K562 (cell line): ENCODE measurements around the gene SUPT5H. TPM values are rescaled to one million over a fixed set of nuclear protein-coding genes. Genes with fewer than 3 reads are reported as not detected.
A peak's percentile ranks its signal among the peaks of the same experiment; 100 is the strongest.

Source experiments
- ATAC-seq: fragments of 200-7000 bp; cut with Tn5 transposase; 3 replicates; pipeline ENCODE4 v1.9.1; 2020; ENCODE audit warnings: moderate library complexity
- BruUV-seq: library from RNA; stranded (reverse); fragments of 400-500 nt; replicated peaks from 2 replicates; lab custom pipeline; 2021; lab: Mats Ljungman, UMichigan
- CTCF ChIA-PET: fragments of 300-600 bp; formaldehyde crosslinking; extraction: SDS; loops from one replicate; lab custom pipeline; 2021; ENCODE audit warnings: low intra/inter-chr PET ratio; lab: Yijun Ruan, JAX
- POLR2A ChIA-PET: fragments of 300-600, 350-650 bp; sonication (Branson Sonifier 250); formaldehyde crosslinking; extraction: SDS; loops from one replicate; lab custom pipeline; 2021; ENCODE audit warnings: antibody characterized with exemption, inconsistent platforms; lab: Yijun Ruan, JAX
- DNase-seq, 4 experiments: peaks; one replicate each; pipeline versions ENCODE4 v3.0.0 to v3.0.0-alpha.2; 2011 to 2018; ENCODE audit warnings: low spot score in 3 of 4, mixed read lengths in 3 of 4; ENCODE audit errors: extremely low read depth in 1 of 4
- FAIRE-seq: peaks from 2 replicates; lab custom pipeline; 2011; peaks lifted over from hg19 to GRCh38; lab: Jason Lieb, UNC
- H2AFZ ChIP-seq: 2 replicates; pipeline ENCODE4 v1.6.0; 2011; ENCODE audit warnings: low read depth, low read length, control low read depth, inconsistent platforms
- H3K27ac ChIP-seq: fragments of 200-600 bp; 3 replicates; pipeline ENCODE4 v1.8.0; 2011; ENCODE audit warnings: low read depth, mild to moderate bottlenecking, control low read depth, inconsistent platforms, low read length, moderate library complexity, mixed read lengths; ENCODE audit errors: extremely low read depth
- H3K27me3 ChIP-seq, 2 experiments: fragments of 300-600 bp in 1 of 2; 2 replicates in 1 of 2; 3 replicates in 1 of 2; pipeline versions ENCODE4 v1.6.0 to v1.8.0; 2011; ENCODE audit warnings: inconsistent platforms in 2 of 2, low read length in 2 of 2, mild to moderate bottlenecking in 1 of 2, mixed read lengths in 1 of 2, moderate library complexity in 1 of 2; ENCODE audit not compliant: control insufficient read depth in 2 of 2, insufficient read depth in 2 of 2
- H3K36me3 ChIP-seq: fragments of 300-600 bp; 3 replicates; pipeline ENCODE4 v1.8.0; 2011; ENCODE audit warnings: mild to moderate bottlenecking, low read length, inconsistent platforms; ENCODE audit not compliant: control insufficient read depth, insufficient read depth
- H3K4me1 ChIP-seq, 2 experiments: fragments of 200-600 bp in 1 of 2; replicated peaks in 1 of 2; 2 replicates in 1 of 2; 3 replicates in 1 of 2; pipeline versions ENCODE4 v1.5.1 to v1.8.0; 2011; ENCODE audit warnings: inconsistent platforms in 2 of 2, low read length in 2 of 2, mild to moderate bottlenecking in 1 of 2, mixed read lengths in 1 of 2, moderate library complexity in 1 of 2; ENCODE audit not compliant: control insufficient read depth in 2 of 2, insufficient read depth in 2 of 2
- H3K4me2 ChIP-seq: 2 replicates; pipeline ENCODE4 v1.6.1; 2011; ENCODE audit warnings: low read length, control low read depth, inconsistent platforms, mixed read lengths; ENCODE audit not compliant: insufficient read depth
- H3K4me3 ChIP-seq: fragments of 200-600 bp; sonication (generic), shearing (Covaris generic); 2 replicates; pipeline ENCODE4 v1.5.1; 2016; ENCODE audit warnings: control low read depth, inconsistent platforms
- H3K79me2 ChIP-seq: fragments of 200-600 bp; 3 replicates; pipeline ENCODE4 v1.8.0; 2011; ENCODE audit warnings: low read length, inconsistent platforms; ENCODE audit not compliant: control insufficient read depth, insufficient read depth
- H3K9ac ChIP-seq, 2 experiments: 2 replicates each; pipeline versions ENCODE4 v1.6.0 to v1.6.1; 2011; ENCODE audit warnings: low read depth in 2 of 2, low read length in 2 of 2, control low read depth in 1 of 2, inconsistent platforms in 1 of 2, mild to moderate bottlenecking in 1 of 2, mixed read lengths in 1 of 2; ENCODE audit not compliant: insufficient read depth in 1 of 2
- H3K9me1 ChIP-seq: one replicate; pipeline ENCODE4 v1.6.0; 2011; ENCODE audit warnings: inconsistent platforms, mild to moderate bottlenecking, low read length, moderate library complexity; ENCODE audit not compliant: control insufficient read depth, insufficient read depth
- H3K9me3 ChIP-seq: replicated peaks from 2 replicates; pipeline ENCODE4 v1.5.1; 2011; ENCODE audit warnings: low read depth, low read length, inconsistent platforms; ENCODE audit not compliant: control insufficient read depth, insufficient read depth
- H4K20me1 ChIP-seq: replicated peaks from 2 replicates; pipeline ENCODE4 v1.6.1; 2011; ENCODE audit warnings: low read length, inconsistent platforms, mixed read lengths; ENCODE audit not compliant: control insufficient read depth, insufficient read depth
- PCBP2 ChIP-seq: fragments of 200-400 bp; formaldehyde crosslinking; IDR thresholded peaks from 2 replicates; pipeline ENCODE4 v1.6.1; 2018; ENCODE audit warnings: low read length, low read depth, mild to moderate bottlenecking, moderate library complexity; ENCODE audit not compliant: poor library complexity, severe bottlenecking
- RBFOX2 ChIP-seq: fragments of 200-400 bp; formaldehyde crosslinking; IDR thresholded peaks from 2 replicates; pipeline ENCODE4 v1.6.1; 2017; ENCODE audit warnings: low read depth, mild to moderate bottlenecking, low read length, moderate library complexity
- RBM34 ChIP-seq: fragments of 200-400 bp; formaldehyde crosslinking; IDR thresholded peaks from 2 replicates; pipeline ENCODE4 v1.6.1; 2018; ENCODE audit warnings: low read length, borderline replicate concordance; ENCODE audit not compliant: insufficient read depth
- SUPT5H ChIP-seq: fragments of 450-650 bp; IDR thresholded peaks from 2 replicates; pipeline ENCODE4 v1.6.1; 2016
- TBP ChIP-seq: optimal IDR thresholded peaks from 2 replicates; pipeline ENCODE3; 2011; ENCODE audit warnings: low read depth, low read length, improper control_type of control experiment
- WGBS: fragments of 100-300 bp; shearing (Covaris generic); methylation state at CpG from one replicate; pipeline ENCODE4 v1.1.6; 2016; ENCODE audit warnings: low coverage, mixed read lengths; ENCODE audit not compliant: insufficient coverage; ENCODE audit errors: missing lambda C conversion rate; 5-methylcytosine and 5-hydroxymethylcytosine counted together
- in situ Hi-C: fragments of 300-500 bp; cut with MboI; formaldehyde crosslinking; loops from 4 replicates; pipeline ENCODE4 v1.15.0; 2018; ENCODE audit warnings: inconsistent platforms, mixed read lengths
- intact Hi-C: fragments of 100-400 bp; cut with micrococcal nuclease; formaldehyde crosslinking; loops from 2 replicates; pipeline ENCODE4 v1.14.2; 2022
- polyA plus RNA-seq, 8 experiments: library from polyadenylated mRNA; depleted of rRNA in 4 of 8; stranded (reverse) in 5 of 8; unstranded in 3 of 8; fragments of >200 nt; fragmentation: Nextera tagmentation in 2 of 8; fragmentation: Illumina TruSeq in 1 of 8; extraction: Ambion mirVana in 2 of 8; extraction: Trizol in 1 of 8; gene quantifications; 2 replicates each; pipeline versions ENCODE4 v1.2.1 to v1.2.3, GENCODE V29; 2011 to 2014; ENCODE audit warnings: inconsistent platforms in 1 of 8, missing spikeins in 1 of 8
- total RNA-seq, 7 experiments: library from RNA; depleted of rRNA in 6 of 7; stranded (reverse); fragments of >200 nt in 6 of 7; fragmentation: Illumina TruSeq in 2 of 7; extraction: Trizol in 2 of 7; gene quantifications; 2 replicates each; pipeline versions ENCODE4 v1.2.1 to v1.2.3, GENCODE V29; 2011 to 2021; ENCODE audit warnings: low replicate concordance in 1 of 7

SUPT5H gene
- total and polyA plus RNA-seq, 9 of the 15 experiments (the other 6 are each of a cell fraction or from before 2014, with no cell fraction given): 13.3 to 85.9 (median 35.9) TPM

GRCh38 chr19:39416152-39417120 lies 28.9 kb upstream of the SUPT5H start:
- 86% methylated on average over 20 of the region's 27 CpGs for WGBS
- H3K36me3 ChIP-seq: peaks cover 23% of the 10 kb centered on the region; the same call in 2 of the 3 replicates
- ATAC-seq (no peak), FAIRE-seq (no peak)
- peak overlapping the region in 1 of 2 experiments; percentile 18; a peak in 2 of 4 replicates for H3K9ac ChIP-seq
- no peak overlapping the region for H3K27ac ChIP-seq
- H3K27me3 ChIP-seq: no peaks in the 10 kb centered on the region
- POLR2A ChIA-PET: interaction anchor here (0.7 to 2.5 kb wide), 3 partner anchors 17 to 26 kb away, joined by 4 to 8 read pairs (median 7); partner anchors contain the start of genes PAF1 and RPS16
- intact Hi-C loops: no loop called here
- peaks cover 12 to 45% of the 10 kb centered on the region in 2 experiments; a peak in 4 of 5 replicates for H3K4me1 ChIP-seq
- no TSS peak for BruUV-seq
- H3K79me2 ChIP-seq: peaks cover 20% of the 10 kb centered on the region
- TF ChIP-seq PCBP2: no peak
- 0 out of 2 replicates have a peak, but pooled peaks have one; percentile 12 for TF ChIP-seq SUPT5H
- no peak for TF ChIP-seq TBP
- TF ChIP-seq RBFOX2: 0 out of 2 replicates have a peak, but pooled peaks have one; percentile 26
- TF ChIP-seq RBM34: no peak
- TF ChIP-seq, all 486 proteins: peak for 2
- H3K4me3 ChIP-seq: no peak overlapping the region
- H3K9me1 ChIP-seq: no peaks in the 10 kb centered on the region
- no peak overlapping the region for H3K4me2 ChIP-seq
- no peaks in the 10 kb centered on the region for H4K20me1 ChIP-seq
- H3K9me3 ChIP-seq: no peaks in the 10 kb centered on the region
- CTCF ChIA-PET: no interaction called here
- in situ Hi-C loops: no loop called here
- no peak for DNase-seq
- H2AFZ ChIP-seq: no peak overlapping the region
